ENCODE measurements around the gene ADCY6. TPM values are rescaled to one million over a fixed set of nuclear protein-coding genes. Genes with fewer than 3 reads are reported as not detected.

Gene ADCY6
- total and polyA plus RNA-seq, 2 of the 4 experiments (the other 2 are of a cell fraction), result 18.5 to 34.4 TPM

GRCh38 chr12:48812389-48812788, 23.5 kb upstream of the ADCY6 start:
- H2AK5ac ChIP-seq (ENCODE audit: low read depth, low read length), result peak overlapping the region; percentile 98
- peak overlapping the region; percentile 90 for H3K27ac ChIP-seq (ENCODE audit: insufficient read depth, low read length)
- peak overlapping the region; percentile 95 for H4K91ac ChIP-seq (ENCODE audit: insufficient read depth, low read depth, low read length)
- peak overlapping the region; percentile 97 for H3K18ac ChIP-seq (ENCODE audit: low read depth, low read length)
- ChIA-PET POLR2A (ENCODE audit: unreplicated experiment) (interaction anchor here (0.7 kb wide), 1 partner anchor 19 kb away, joined by 3 read pairs; no protein-coding TSS in a partner anchor), CTCF (no interaction called here)
- peak overlapping the region; percentile 95; the same call in 2 of the 3 replicates for H2BK15ac ChIP-seq (ENCODE audit: low read depth, low read length)
- H3K4me3 ChIP-seq (ENCODE audit: insufficient read depth, low read depth, low read length), result no peak overlapping the region
- peak overlapping the region; percentile 81 for H4K5ac ChIP-seq (ENCODE audit: low read depth, low read length)
- H3K36me3 ChIP-seq (ENCODE audit: control insufficient read depth, insufficient read depth, low read length), result no peaks in the 10 kb centered on the region
- H4K8ac ChIP-seq (ENCODE audit: low read depth in 2 of 2, low read length in 2 of 2), result peak overlapping the region; percentile 74 to 95
- in situ Hi-C loops (cut with MboI; ENCODE audit: low sequenced_read_pairs) (no loop called here), intact Hi-C loops (cut with micrococcal nuclease) (loop anchor here (5.0 kb wide), 1 partner anchor 615 kb away; no protein-coding TSS in a partner anchor), dilution Hi-C loops (cut with HindIII; ENCODE audit: low sequenced_read_pairs, unreplicated experiment) (no loop called here)
- peak overlapping the region; percentile 98 for H2BK120ac ChIP-seq (ENCODE audit: low read depth, low read length)
- BruUV-seq (replicated peaks), result no TSS peak
- H4K20me1 ChIP-seq (ENCODE audit: insufficient read depth, low read length), result no peaks in the 10 kb centered on the region
- DNase-seq (no peak), ATAC-seq (ENCODE audit: low read depth) (no peak)
- peaks cover 39% of the 10 kb centered on the region for H3K9me1 ChIP-seq (ENCODE audit: insufficient read depth, low read length)
- H2BK5ac ChIP-seq (ENCODE audit: low read depth, low read length, poor library complexity, severe bottlenecking), result peak overlapping the region; percentile 99
- peak overlapping the region; percentile 98 for H3K14ac ChIP-seq (replicated peaks; ENCODE audit: low read depth, low read length)
- peaks cover 32% of the 10 kb centered on the region for H3K4me1 ChIP-seq (ENCODE audit: control insufficient read depth, insufficient read depth, low read length)
- whole genome bisulfite sequencing, 2 experiments (ENCODE audit: extremely low coverage in 2 of 2, insufficient read length in 1 of 2), result 85% methylated on average over 2 of the region's 2 CpGs; no CpG with 5 or more reads in 1 of the 2 experiments
- peak overlapping the region; percentile 26; the same call in 1 of the 2 replicates for H3K56ac ChIP-seq (ENCODE audit: extremely low read depth, insufficient read depth, low read length)
- H3K4ac ChIP-seq (ENCODE audit: low read depth, low read length), result peak overlapping the region; percentile 99
- peak overlapping the region; percentile 47 for H3K9ac ChIP-seq (ENCODE audit: low read depth, low read length)
- H2AFZ ChIP-seq (replicated peaks; ENCODE audit: low read length, poor library complexity), result peak overlapping the region; percentile 71
- peak overlapping the region; percentile 18 for H2AK9ac ChIP-seq (replicated peaks; ENCODE audit: low read depth, low read length, poor library complexity)
- TF ChIP-seq USF2 (IDR thresholded peaks at IDR 0.05; ENCODE audit: low read depth, low read length) (no peak), FOS (IDR thresholded peaks at IDR 0.05; ENCODE audit: low read depth, low read length) (no peak), ELK1 (IDR thresholded peaks at IDR 0.05; ENCODE audit: borderline replicate concordance, low read depth, low read length) (no peak), MXI1 (IDR thresholded peaks at IDR 0.05; ENCODE audit: borderline replicate concordance, low read depth, low read length) (no peak), RAD21 (IDR thresholded peaks at IDR 0.05; ENCODE audit: low read length) (no peak), POLR2A (IDR thresholded peaks at IDR 0.05; ENCODE audit: low read depth, low read length) (no peak), RCOR1 (IDR thresholded peaks at IDR 0.05; ENCODE audit: insufficient replicate concordance, low read length) (no peak), CHD1 (IDR thresholded peaks at IDR 0.05; ENCODE audit: low read depth, low read length) (no peak), CEBPB (IDR thresholded peaks at IDR 0.05; ENCODE audit: low read depth, low read length) (no peak), NFE2L2 (IDR thresholded peaks at IDR 0.05; ENCODE audit: low read depth, low read length) (no peak), CTCF (conservative IDR thresholded peaks at IDR 0.05; ENCODE audit: low read depth, low read length) (no peak), RFX5 (IDR thresholded peaks at IDR 0.05; ENCODE audit: low read depth, low read length) (no peak), SMC3 (IDR thresholded peaks at IDR 0.05; ENCODE audit: low read depth, low read length) (no peak), MAFK (IDR thresholded peaks at IDR 0.05; ENCODE audit: low read depth, low read length) (no peak), BHLHE40 (IDR thresholded peaks at IDR 0.05; ENCODE audit: low read depth, low read length) (no peak), MAZ (IDR thresholded peaks at IDR 0.05; ENCODE audit: borderline replicate concordance, low read depth, low read length) (no peak)
- peak overlapping the region; percentile 99 for H2BK20ac ChIP-seq (ENCODE audit: low read depth, low read length)
- H3K9me3 ChIP-seq (ENCODE audit: control insufficient read depth, insufficient read depth, low read length), result no peaks in the 10 kb centered on the region
- H3K79me1 ChIP-seq (ENCODE audit: low read depth in 1 of 2, low read length in 2 of 2), result peaks cover 22 to 65% of the 10 kb centered on the region in 2 experiments
- no peak overlapping the region for H3K4me2 ChIP-seq (ENCODE audit: low read depth, low read length)
- H3K27me3 ChIP-seq (ENCODE audit: control insufficient read depth, insufficient read depth, low read length), result no peaks in the 10 kb centered on the region
- peak overlapping the region; percentile 97 for H3K23ac ChIP-seq (ENCODE audit: low read depth, low read length)

Measured in IMR-90 (cell line).